GM19099 (cell line): ENCODE results near the gene RIMS4.

Experiments used
- POLR2A ChIP-seq: IDR thresholded peaks from 3 replicates; pipeline ENCODE4 v1.6.1; 2011; ENCODE audit warnings: low read depth; ENCODE audit not compliant: insufficient read length; ENCODE audit errors: extremely low read depth

The RIMS4 gene

GRCh38 chr20:44731657-44732056 is 78.7 kb downstream of the RIMS4 start:
- no peak for TF ChIP-seq POLR2A

- TF ChIP-seq POLR2A: no peak
Measured at GRCh38 chr20:44730441-44730840, 79.9 kb downstream of the RIMS4 start.

DNA sequence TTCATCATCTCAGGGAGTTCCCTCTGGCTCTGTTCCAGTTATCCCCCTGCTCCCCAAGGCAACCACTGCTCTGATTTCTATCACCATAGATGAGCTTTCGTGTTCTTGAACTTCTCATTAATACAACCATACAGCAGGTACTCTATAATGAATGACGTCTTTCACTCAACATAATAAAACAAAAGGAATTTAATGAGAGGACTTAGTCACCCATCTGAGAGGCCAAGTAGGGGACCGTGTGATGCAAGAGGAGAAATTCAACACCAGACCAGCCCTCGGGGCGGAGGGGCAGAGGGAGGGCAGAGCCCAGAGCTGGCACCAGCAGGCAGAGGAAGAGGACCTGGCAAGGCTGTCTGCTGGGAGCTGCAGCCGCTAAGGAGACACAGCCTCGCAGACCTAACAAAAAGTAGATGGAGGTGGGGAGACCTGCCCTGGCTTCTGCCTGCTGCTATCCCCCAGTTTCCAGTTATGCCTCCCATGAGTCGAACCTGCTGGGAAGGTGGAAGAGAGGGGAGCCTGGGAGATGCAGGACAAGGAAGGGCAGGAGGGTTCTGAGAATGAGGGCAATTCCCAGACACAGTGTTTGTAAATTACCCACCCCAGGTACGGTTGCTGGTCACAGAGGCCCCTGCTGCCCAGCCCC is 81.4 kb downstream of the RIMS4 start:
- no peak for TF ChIP-seq POLR2A

DNA sequence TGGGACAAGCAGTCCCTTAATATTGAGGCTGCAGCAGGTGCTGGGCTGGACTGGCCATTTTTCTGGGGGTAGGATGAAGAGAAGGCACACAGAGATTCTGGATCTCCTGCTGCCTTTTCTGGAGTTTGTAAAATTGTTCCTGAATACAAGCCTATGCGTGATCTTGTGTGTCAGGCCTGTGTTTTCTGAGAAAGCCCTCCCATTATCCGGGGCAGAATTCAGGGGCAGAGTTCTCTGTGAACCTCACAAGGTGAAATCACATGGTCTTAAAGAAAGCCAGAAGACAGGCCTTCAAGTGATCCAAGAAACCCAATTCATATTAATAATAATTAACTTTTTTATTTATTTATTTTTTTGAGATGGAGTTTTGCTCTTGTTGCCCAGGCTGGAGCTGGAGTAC is 82.7 kb downstream of the RIMS4 start:
- no peak for TF ChIP-seq POLR2A

- TF ChIP-seq POLR2A: no peak
Measured at GRCh38 chr20:44727039-44727438, 83.3 kb downstream of the RIMS4 start.

- no peak for TF ChIP-seq POLR2A
Measured at GRCh38 chr20:44725837-44726236, 84.5 kb downstream of the RIMS4 start.

GRCh38 chr20:44724423-44725091 is 85.8 kb downstream of the RIMS4 start:
- TF ChIP-seq POLR2A: no peak

GRCh38 chr20:44723798-44724362 is 86.5 kb downstream of the RIMS4 start:
- TF ChIP-seq POLR2A: no peak

- no peak for TF ChIP-seq POLR2A
Measured at GRCh38 chr20:44723391-44723790, 87.0 kb downstream of the RIMS4 start.

DNA sequence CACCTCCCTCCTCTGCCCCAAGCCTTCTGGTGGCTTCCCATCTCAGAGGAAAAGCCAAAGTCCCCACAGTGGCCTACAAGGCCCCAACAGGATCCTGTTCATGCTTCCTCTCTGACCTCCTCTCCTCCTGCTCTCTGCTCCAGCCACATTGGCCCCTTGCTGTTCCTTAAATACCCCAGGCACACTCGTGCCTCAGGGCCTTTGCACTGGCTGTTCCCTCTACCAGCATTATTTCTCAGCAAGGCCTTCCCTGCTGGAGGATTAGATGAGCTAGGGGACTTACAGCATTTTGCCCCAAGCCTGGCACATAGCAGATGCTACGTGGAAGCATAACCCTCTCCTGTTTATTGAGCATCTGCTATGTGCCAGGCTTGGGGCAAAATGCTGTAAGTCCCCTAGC is 87.4 kb downstream of the RIMS4 start:
- no peak for TF ChIP-seq POLR2A

- no peak for TF ChIP-seq POLR2A
Measured at GRCh38 chr20:44721785-44722054, 88.6 kb downstream of the RIMS4 start.

GRCh38 chr20:44720997-44721784 is 89.2 kb downstream of the RIMS4 start:
- TF ChIP-seq POLR2A: no peak

- no peak for TF ChIP-seq POLR2A
Measured at GRCh38 chr20:44720621-44720996, 89.7 kb downstream of the RIMS4 start.

GRCh38 chr20:44719841-44720240 is 90.5 kb downstream of the RIMS4 start:
- no peak for TF ChIP-seq POLR2A

DNA sequence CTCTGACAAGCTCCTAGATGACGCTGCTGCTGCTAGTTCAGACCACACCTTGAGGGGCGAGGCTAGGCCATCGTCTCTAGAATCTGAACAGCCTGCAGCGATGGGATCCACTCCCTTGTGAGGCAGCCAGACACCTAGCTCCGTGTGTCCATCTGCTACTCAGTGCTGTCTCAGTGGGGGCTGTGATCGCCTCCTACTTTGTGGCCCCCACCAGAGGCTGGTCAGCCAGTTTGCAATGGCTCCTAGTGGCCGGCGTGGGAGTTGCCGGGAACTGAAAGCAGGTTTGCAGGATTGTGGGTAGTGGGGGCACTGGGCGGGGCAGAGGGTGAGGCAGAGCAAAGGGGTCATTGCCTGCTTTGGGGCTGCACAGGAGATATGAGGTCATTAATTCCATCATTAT is 92.4 kb downstream of the RIMS4 start:
- no peak for TF ChIP-seq POLR2A
